Measurements from ENCODE around the gene TRABD2A. TPM values are rescaled to one million over a fixed set of nuclear protein-coding genes. Genes with fewer than 3 reads are reported as not detected.

Gene TRABD2A
- polyA plus RNA-seq, 1 donor, result 0.96 TPM

DNA sequence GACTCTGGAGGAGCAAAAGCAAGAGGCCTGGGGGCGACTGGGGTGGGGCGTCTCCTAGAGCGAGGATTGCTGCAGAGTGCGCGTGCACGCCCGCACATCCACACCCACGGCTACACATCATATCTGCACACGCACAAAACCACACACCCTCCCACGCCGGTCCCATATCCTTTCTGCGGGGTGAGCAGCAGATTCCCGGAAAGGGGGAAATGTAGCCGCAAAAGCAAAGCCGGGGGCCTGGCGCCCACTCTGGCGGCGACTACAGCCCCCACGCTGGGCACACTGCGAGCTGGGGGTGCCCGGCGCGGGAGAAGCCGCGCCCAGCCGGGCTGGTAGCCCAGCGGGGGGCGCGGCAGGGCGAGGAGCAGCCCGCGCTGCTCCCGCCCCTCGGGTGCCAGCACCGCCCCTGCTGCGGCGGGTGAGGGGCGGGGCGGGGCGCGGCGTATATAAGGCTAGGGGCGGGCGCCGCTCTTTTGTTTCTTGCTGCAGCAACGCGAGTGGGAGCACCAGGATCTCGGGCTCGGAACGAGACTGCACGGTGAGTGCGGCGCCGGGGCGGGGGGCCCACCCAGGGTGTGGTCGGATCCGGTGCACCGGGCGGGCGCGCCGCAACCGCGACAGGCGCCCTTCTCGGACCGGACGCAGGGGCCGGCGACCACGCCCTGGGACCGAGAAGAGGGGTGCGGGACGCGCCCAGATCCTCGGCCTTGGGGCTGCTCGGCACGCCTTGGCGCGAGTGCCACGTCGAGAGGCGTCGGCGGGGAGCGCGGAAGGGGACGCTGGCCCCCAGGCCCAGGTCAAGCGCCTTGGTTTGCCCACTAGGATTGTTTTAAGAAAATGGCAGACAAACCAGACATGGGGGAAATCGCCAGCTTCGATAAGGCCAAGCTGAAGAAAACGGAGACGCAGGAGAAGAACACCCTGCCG lies 24.6 kb upstream of the TRABD2A start, which contains the start of gene TMSB10:
Gene TMSB10, plus strand, starts transcription at position 476 of the 927 bp plus-strand sequence.
- peak; percentile 84 for DNase-seq

GRCh38 chr2:84904717-84905174 lies 23.9 kb upstream of the TRABD2A start:
- peak; percentile 64 for DNase-seq

- no peak for DNase-seq
These were observed 23.3 kb upstream of the TRABD2A start for GRCh38 chr2:84904151-84904550.

GRCh38 chr2:84902526-84902925 lies 21.6 kb upstream of the TRABD2A start:
- no peak for DNase-seq

DNA sequence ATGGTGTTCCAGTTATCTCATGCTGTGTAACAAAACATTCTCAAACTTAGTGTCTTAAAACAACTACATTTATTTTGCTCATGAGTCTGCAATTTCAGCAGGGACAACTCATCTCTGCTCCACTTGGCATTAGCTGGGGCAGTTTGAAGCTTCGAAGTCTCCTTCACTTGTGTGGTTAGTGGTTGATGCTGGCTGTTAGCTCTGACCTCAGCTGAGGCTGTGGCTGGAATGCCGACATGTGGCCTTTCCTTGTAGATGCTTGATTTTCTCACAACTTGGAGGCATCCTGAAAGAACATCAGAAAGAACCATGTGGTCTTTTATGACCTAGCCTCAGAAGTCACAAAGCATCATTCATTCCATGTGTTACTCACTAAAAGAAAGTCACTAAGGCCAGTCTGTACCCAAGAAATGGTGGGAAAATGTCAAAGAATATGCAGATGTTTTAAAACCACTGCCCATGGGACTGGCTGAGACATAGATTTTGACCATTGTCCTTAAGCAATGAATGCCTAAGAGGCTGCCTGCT lies 20.8 kb upstream of the TRABD2A start:
- DNase-seq, result no peak

DNA sequence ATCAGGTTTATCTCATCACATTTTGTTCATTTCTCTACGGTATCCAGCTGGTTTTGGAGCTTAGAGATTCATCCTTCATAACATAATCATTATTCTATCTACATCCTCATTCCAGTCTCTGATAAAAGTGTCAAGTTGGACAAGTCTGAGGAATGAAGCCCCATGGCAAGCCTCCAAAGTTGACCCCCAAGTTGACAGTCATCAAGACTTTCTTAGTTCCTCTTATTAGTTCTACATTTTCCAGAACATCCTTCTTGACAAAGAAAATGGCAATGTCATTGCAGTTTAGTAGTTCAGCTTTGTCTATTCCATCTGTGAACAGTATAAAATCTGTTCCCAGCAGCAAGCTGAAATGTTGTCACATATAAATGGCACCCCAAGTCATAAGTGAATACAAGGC lies 20.1 kb upstream of the TRABD2A start:
- no peak for DNase-seq

DNA sequence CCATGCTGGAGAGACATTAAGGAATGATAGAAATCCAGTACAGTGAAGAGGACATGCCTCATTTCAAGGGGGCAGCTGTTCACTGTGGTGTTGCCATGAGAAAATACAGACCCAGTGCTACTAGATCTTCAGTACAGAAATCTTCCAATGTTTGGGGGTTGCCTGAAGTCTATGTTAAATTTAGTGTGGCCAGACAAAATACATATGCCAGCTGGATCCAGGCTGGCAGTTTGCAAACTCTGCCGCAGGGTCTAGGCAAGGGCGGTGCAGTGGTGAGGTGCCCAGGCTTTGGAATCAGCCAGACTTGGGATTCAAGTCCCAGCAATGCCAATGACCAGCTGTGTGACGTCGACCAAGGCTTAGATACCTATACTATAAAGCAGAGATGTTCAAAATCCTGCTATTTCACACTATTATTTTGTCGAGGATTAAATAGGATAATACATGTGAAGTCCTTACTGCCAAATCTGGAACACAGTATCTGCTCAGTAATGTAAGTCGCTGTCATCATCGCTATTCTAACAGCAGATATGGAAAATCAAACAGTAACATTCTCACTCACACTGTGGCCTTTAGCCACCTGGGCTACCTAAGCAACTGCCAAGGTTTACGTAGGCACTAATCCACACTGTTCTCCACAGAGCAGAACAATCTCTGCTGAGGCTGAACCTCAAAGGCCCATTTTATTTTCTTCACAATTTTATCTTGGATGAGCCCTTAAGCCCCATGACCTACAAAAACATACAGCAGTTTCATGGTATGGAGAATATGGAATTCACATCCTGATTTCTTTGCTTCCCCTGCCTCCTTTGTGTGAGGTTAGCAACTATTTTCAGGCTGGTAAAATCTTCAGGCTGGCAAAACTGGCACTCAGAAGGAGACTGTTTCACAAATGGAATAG lies 18.7 kb upstream of the TRABD2A start:
- no peak for DNase-seq

GRCh38 chr2:84897773-84898172 lies 16.9 kb upstream of the TRABD2A start:
- DNase-seq, result no peak

- no peak for DNase-seq
These were observed 15.7 kb upstream of the TRABD2A start for GRCh38 chr2:84896567-84896966.

GRCh38 chr2:84894758-84895520 lies 14.1 kb upstream of the TRABD2A start:
- no peak for DNase-seq

GRCh38 chr2:84894131-84894586 lies 13.3 kb upstream of the TRABD2A start:
- DNase-seq, result no peak

DNA sequence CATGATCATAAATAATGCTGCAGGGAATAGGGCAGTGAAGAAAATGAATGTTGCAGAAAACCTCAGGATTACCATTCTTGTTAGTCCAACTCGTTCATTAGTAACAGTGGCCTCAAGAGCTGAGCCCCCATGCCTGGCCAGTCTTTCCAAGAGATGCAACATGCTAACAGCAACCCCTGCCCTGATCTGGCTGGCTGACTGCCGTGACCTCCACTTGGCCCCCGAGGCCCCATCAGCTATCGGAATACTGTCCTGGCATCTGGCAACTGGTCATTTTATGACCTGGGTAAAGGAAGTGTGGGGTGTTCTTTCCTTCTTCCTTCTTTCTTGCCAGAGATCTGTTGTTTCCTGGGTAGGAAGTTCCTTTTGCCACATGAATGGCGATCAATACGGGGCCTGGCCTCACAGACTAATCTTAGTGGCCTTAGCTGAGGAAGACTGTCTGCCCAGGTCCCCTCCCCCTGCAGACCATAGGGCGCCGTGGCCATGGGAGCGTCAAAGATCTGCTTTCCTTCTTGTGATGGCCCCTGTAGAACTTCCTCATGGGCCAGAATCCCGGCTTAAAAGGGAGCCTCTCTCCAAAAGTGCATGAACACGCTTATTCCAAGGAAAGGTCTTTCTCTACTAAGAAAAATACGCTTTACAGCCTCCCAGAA lies 10.6 kb upstream of the TRABD2A start:
- no peak for DNase-seq

- DNase-seq, result no peak
These were observed 8.4 kb upstream of the TRABD2A start for GRCh38 chr2:84889332-84889731.

GRCh38 chr2:84888401-84889276 lies 7.8 kb upstream of the TRABD2A start:
- DNase-seq, result no peak

DNA sequence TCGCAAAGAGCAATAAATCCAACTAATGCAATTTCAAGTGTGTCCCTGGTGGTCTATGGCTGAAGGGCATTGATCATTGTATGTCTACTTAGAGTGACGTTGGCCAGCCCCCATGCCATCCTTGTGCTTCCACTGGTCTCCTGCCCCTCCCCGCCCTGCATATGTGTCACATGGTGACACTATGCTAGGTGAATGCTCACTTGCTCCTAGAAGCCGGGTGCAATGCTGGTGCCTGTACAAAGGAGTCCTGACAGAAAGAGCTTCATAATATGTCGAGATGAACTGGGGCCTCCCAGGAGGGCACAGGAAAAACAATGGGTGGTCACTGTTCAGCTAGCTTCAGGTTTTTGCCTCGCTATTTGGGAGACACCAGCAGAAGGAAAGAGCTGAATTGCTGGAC lies 5.9 kb upstream of the TRABD2A start:
- no peak for DNase-seq

DNA sequence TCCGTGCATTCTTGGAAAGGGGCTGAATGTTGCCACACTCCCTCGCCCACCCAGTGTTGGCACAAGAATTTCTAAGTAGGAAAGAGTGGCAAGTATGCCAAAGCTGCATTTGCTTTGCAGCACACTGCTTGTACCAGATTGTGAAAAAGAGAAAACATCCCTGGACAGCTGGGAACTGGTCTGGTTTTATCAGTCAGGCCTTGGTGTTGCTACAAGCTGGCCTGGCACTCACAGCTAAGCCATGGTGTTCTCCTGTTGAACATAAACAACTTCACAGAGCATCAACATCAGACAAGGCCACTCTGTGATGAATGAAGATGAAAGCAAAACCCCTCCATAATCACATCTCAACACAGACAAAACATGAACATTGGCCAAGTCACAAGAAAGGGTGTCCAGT lies 4.2 kb upstream of the TRABD2A start:
- no peak for DNase-seq

DNA sequence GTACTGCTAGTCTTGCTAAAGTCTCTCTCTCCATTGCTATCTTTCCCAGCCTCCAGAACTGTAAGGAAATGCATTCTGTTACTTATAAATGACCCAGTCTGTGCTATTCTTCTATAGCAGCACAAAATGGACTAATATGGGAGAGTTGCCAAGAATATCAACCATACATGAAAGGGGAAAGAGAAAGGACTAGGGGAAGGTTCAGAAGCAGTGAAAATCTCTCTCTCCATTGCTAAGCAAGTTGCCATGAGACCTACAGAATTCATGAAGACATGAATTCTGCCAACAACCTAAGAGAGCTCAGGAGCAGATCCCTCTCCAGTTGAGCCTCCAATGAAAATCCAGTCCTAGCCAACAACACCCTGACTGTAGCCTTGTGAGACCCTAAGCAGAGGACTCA lies 3.6 kb upstream of the TRABD2A start:
- DNase-seq, result no peak

DNA sequence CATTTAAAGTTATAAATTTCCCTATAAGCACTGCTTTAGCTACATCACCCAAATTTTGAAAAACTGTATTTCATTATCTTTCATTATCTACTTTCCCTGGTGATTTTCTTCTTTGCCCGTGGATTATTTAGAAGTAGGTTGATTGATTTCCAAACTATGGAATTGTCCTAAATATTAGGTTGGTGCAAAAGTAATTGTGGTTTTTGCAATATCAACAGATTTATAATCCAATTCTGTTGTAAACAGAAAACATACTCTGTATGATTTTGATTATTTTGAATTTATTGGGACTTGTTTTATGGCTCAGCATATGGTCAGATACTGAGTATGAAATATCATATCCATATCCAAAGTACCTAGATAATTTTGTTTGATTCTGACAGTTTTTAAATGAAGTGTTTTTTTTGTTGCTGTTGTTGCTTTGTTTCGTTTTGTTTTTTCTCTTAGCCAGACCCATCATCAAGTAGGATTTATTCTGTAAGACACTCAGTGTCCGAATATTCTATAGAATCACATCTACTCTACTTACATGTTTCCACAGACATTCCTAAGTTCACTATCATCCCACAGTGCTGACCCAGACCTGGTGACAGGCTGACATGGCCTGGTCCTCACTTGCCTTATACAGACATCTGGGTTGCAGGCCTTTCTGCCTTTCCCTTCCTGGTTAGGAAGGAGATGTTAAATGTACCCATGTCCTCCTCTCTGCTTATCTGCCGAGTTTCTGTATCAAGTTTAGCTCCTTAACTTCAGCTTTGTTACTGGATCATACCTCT lies 2.1 kb upstream of the TRABD2A start:
- DNase-seq, result no peak

DNA sequence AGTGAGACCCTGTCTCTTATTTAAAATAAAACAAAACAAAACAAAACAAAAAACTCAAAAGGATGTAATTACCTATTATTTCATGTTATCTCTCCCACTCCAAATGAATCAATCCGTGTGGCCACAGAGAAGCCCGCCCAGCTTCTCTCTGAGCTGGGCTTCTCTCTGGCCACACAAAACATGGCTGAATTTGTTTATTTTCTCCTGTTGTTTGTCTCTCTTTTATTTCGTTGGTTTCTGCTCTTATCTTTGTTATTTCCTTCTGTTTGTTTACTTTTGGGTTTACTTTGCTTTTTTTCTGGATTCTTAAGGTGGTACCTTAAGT lies 1.5 kb upstream of the TRABD2A start:
- no peak for DNase-seq
